Measurements from ENCODE around the gene ADAM30.

Gene ADAM30

GRCh38 chr1:119920104-119920968 is 24.0 kb upstream of the ADAM30 start:
- Histone ChIP-seq H3K9me3 (ENCODE audit: control insufficient read depth, low read length) (no peaks in the 10 kb centered on the region), H2BK15ac (ENCODE audit: low read depth, poor library complexity, severe bottlenecking) (no peak overlapping the region), H3K23ac (ENCODE audit: low read length in 2 of 2) (no peak overlapping the region), H3K4me1 (ENCODE audit: control insufficient read depth, insufficient read depth, low read depth, low read length) (no peaks in the 10 kb centered on the region), H3K14ac (ENCODE audit: low read length in 2 of 2) (no peak overlapping the region), H3K4me3 (ENCODE audit: insufficient read depth in 1 of 2, low read depth in 1 of 2, low read length in 2 of 2) (no peak overlapping the region), H2AK5ac (ENCODE audit: low read length, severe bottlenecking) (no peak overlapping the region), H3K79me1 (replicated peaks; ENCODE audit: low read length, poor library complexity, severe bottlenecking) (peaks cover 8% of the 10 kb centered on the region), H3K27ac (ENCODE audit: low read length, poor library complexity, severe bottlenecking) (no peak overlapping the region), H3K36me3 (ENCODE audit: control insufficient read depth in 1 of 2, insufficient read depth in 2 of 2, low read depth in 1 of 2, low read length in 2 of 2) (peaks cover 52 to 100% of the 10 kb centered on the region in 2 experiments), H3K18ac (ENCODE audit: low read depth in 1 of 2, low read length in 2 of 2) (no peak overlapping the region), H2BK12ac (ENCODE audit: low read length in 2 of 2) (no peak overlapping the region), H4K91ac (ENCODE audit: low read length) (no peak overlapping the region), H2BK120ac (ENCODE audit: low read depth, low read length) (no peak overlapping the region), H2BK5ac (ENCODE audit: low read depth, low read length, poor library complexity, severe bottlenecking) (no peak overlapping the region), H3K4me2 (ENCODE audit: low read length, poor library complexity, severe bottlenecking) (no peak overlapping the region), H3K9ac (ENCODE audit: low read length) (no peak overlapping the region), H4K8ac (ENCODE audit: low read length) (no peak overlapping the region), H2AFZ (ENCODE audit: low read depth, low read length) (no peak overlapping the region), H3K4ac (ENCODE audit: low read depth in 1 of 2, low read length in 2 of 2) (no peak overlapping the region), H3K27me3 (ENCODE audit: control insufficient read depth in 1 of 2, insufficient read depth in 1 of 2, low read length in 2 of 2) (no peaks in the 10 kb centered on the region)
- no peak for DNase-seq
- 92% methylated on average over 8 of the region's 8 CpGs for WGBS

DNA sequence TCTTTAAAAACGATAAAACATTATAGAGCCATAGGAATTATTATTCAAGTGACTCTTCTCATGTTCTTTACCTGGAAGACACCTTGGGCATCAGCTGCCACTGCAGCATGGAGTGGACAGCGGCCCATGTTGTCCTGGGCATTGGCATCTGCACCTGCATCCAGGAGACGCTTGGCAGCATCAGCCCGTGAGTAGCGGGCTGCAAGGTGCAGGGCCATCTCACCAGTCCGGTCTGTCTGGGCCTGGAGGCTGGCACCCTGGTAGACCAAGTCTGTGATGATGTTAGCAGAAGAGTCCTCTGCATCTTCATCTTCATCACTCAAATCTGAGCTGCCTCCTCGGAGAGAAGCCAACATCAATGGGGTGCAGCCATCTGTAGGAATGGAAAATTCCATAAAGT is 22.9 kb upstream of the ADAM30 start:
- no peaks in the 10 kb centered on the region for H3K4me1 ChIP-seq (ENCODE audit: control insufficient read depth, insufficient read depth, low read depth, low read length)

DNA sequence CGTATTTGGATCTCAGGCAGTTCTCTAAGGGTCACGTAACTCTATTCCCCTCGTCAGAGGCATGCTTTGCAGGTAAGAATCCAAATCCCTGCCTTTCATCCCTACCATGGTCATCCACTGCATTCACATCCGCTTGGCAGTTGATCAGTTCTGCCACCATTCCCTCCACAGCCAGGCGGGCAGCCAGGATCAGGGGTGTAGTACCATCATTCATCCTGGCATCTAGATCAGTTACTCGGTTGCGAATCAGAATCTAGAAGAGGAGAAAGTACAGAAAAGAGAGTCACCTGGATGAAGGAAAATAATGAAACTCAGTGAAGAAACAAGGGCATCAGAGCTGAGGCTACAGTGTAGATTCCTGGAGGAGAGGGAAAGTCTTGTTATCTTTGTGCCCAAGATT is 22.0 kb upstream of the ADAM30 start:
- Histone ChIP-seq H3K4me1 (ENCODE audit: control insufficient read depth, insufficient read depth, low read depth, low read length) (no peaks in the 10 kb centered on the region), H2BK5ac (ENCODE audit: low read depth, low read length, poor library complexity, severe bottlenecking) (no peak overlapping the region), H3K9ac (ENCODE audit: low read length) (no peak overlapping the region), H3K27ac (ENCODE audit: low read length, poor library complexity, severe bottlenecking) (no peak overlapping the region), H3K14ac (ENCODE audit: low read length in 2 of 2) (no peak overlapping the region), H4K91ac (ENCODE audit: low read length) (no peak overlapping the region), H2AFZ (ENCODE audit: low read depth, low read length) (peak overlapping the region; percentile 32), H2BK12ac (ENCODE audit: low read length in 2 of 2) (no peak overlapping the region), H3K23ac (ENCODE audit: low read length in 2 of 2) (no peak overlapping the region), H2BK120ac (ENCODE audit: low read depth, low read length) (no peak overlapping the region), H3K4me2 (ENCODE audit: low read length, poor library complexity, severe bottlenecking) (no peak overlapping the region), H3K4ac (ENCODE audit: low read depth in 1 of 2, low read length in 2 of 2) (no peak overlapping the region), H3K4me3 (ENCODE audit: insufficient read depth in 1 of 2, low read depth in 1 of 2, low read length in 2 of 2) (no peak overlapping the region), H2AK5ac (ENCODE audit: low read length, severe bottlenecking) (no peak overlapping the region), H3K79me1 (replicated peaks; ENCODE audit: low read length, poor library complexity, severe bottlenecking) (peaks cover under 1% of the 10 kb centered on the region), H3K27me3 (ENCODE audit: control insufficient read depth in 1 of 2, insufficient read depth in 1 of 2, low read length in 2 of 2) (no peaks in the 10 kb centered on the region), H2BK15ac (ENCODE audit: low read depth, poor library complexity, severe bottlenecking) (no peak overlapping the region), H3K36me3 (ENCODE audit: control insufficient read depth in 1 of 2, insufficient read depth in 2 of 2, low read depth in 1 of 2, low read length in 2 of 2) (peaks cover 49 to 100% of the 10 kb centered on the region in 2 experiments), H4K8ac (ENCODE audit: low read length) (no peak overlapping the region), H3K9me3 (ENCODE audit: control insufficient read depth, low read length) (no peaks in the 10 kb centered on the region), H3K18ac (ENCODE audit: low read depth in 1 of 2, low read length in 2 of 2) (no peak overlapping the region)
- DNase-seq = no peak
- WGBS = 99% methylated on average over 7 of the region's 7 CpGs

More for the DNA sequence above, 22.9 kb upstream of the ADAM30 start:
- Histone ChIP-seq H3K9me3 (ENCODE audit: control insufficient read depth, low read length) (no peaks in the 10 kb centered on the region), H3K18ac (ENCODE audit: low read depth in 1 of 2, low read length in 2 of 2) (no peak overlapping the region), H3K27ac (ENCODE audit: low read length, poor library complexity, severe bottlenecking) (no peak overlapping the region), H2AK5ac (ENCODE audit: low read length, severe bottlenecking) (no peak overlapping the region), H2AFZ (ENCODE audit: low read depth, low read length) (no peak overlapping the region), H2BK15ac (ENCODE audit: low read depth, poor library complexity, severe bottlenecking) (no peak overlapping the region), H2BK12ac (ENCODE audit: low read length in 2 of 2) (no peak overlapping the region), H2BK120ac (ENCODE audit: low read depth, low read length) (no peak overlapping the region), H4K8ac (ENCODE audit: low read length) (no peak overlapping the region), H3K79me1 (replicated peaks; ENCODE audit: low read length, poor library complexity, severe bottlenecking) (peaks cover 6% of the 10 kb centered on the region), H3K36me3 (ENCODE audit: control insufficient read depth in 1 of 2, insufficient read depth in 2 of 2, low read depth in 1 of 2, low read length in 2 of 2) (peaks cover 52 to 100% of the 10 kb centered on the region in 2 experiments), H4K91ac (ENCODE audit: low read length) (no peak overlapping the region), H3K14ac (ENCODE audit: low read length in 2 of 2) (no peak overlapping the region), H3K9ac (ENCODE audit: low read length) (no peak overlapping the region), H3K27me3 (ENCODE audit: control insufficient read depth in 1 of 2, insufficient read depth in 1 of 2, low read length in 2 of 2) (no peaks in the 10 kb centered on the region), H3K4ac (ENCODE audit: low read depth in 1 of 2, low read length in 2 of 2) (no peak overlapping the region), H3K4me2 (ENCODE audit: low read length, poor library complexity, severe bottlenecking) (no peak overlapping the region), H2BK5ac (ENCODE audit: low read depth, low read length, poor library complexity, severe bottlenecking) (no peak overlapping the region), H3K4me3 (ENCODE audit: insufficient read depth in 1 of 2, low read depth in 1 of 2, low read length in 2 of 2) (no peak overlapping the region), H3K23ac (ENCODE audit: low read length in 2 of 2) (no peak overlapping the region)
- 96% methylated on average over 7 of the region's 7 CpGs for WGBS
- no peak for DNase-seq

- Histone ChIP-seq H3K18ac (ENCODE audit: low read depth in 1 of 2, low read length in 2 of 2) (no peak overlapping the region), H3K27ac (ENCODE audit: low read length, poor library complexity, severe bottlenecking) (no peak overlapping the region), H3K27me3 (ENCODE audit: control insufficient read depth in 1 of 2, insufficient read depth in 1 of 2, low read length in 2 of 2) (no peaks in the 10 kb centered on the region), H3K9me3 (ENCODE audit: control insufficient read depth, low read length) (no peaks in the 10 kb centered on the region), H2BK120ac (ENCODE audit: low read depth, low read length) (no peak overlapping the region), H3K4me2 (ENCODE audit: low read length, poor library complexity, severe bottlenecking) (no peak overlapping the region), H3K23ac (ENCODE audit: low read length in 2 of 2) (no peak overlapping the region), H3K4ac (ENCODE audit: low read depth in 1 of 2, low read length in 2 of 2) (no peak overlapping the region), H3K79me1 (replicated peaks; ENCODE audit: low read length, poor library complexity, severe bottlenecking) (peaks cover 4% of the 10 kb centered on the region), H3K4me1 (ENCODE audit: control insufficient read depth, insufficient read depth, low read depth, low read length) (no peaks in the 10 kb centered on the region), H3K4me3 (ENCODE audit: insufficient read depth in 1 of 2, low read depth in 1 of 2, low read length in 2 of 2) (no peak overlapping the region), H2BK15ac (ENCODE audit: low read depth, poor library complexity, severe bottlenecking) (no peak overlapping the region), H2AK5ac (ENCODE audit: low read length, severe bottlenecking) (no peak overlapping the region), H2BK5ac (ENCODE audit: low read depth, low read length, poor library complexity, severe bottlenecking) (no peak overlapping the region), H4K91ac (ENCODE audit: low read length) (no peak overlapping the region), H3K9ac (ENCODE audit: low read length) (no peak overlapping the region), H3K14ac (ENCODE audit: low read length in 2 of 2) (no peak overlapping the region), H2BK12ac (ENCODE audit: low read length in 2 of 2) (no peak overlapping the region), H4K8ac (ENCODE audit: low read length) (no peak overlapping the region), H2AFZ (ENCODE audit: low read depth, low read length) (no peak overlapping the region), H3K36me3 (ENCODE audit: control insufficient read depth in 1 of 2, insufficient read depth in 2 of 2, low read depth in 1 of 2, low read length in 2 of 2) (peaks cover 45 to 100% of the 10 kb centered on the region in 2 experiments)
- 95% methylated on average over 5 of the region's 5 CpGs for WGBS
- no peak for DNase-seq
Measured at GRCh38 chr1:119917304-119918055, 21.2 kb upstream of the ADAM30 start.
